HG03575 (cell line): ENCODE data around the gene SH2D5.

Experiments
- ATAC-seq: cut with Tn5 transposase; IDR thresholded peaks from one replicate; pipeline ENCODE4 v1.9.1; 2021; ENCODE audit not compliant: unreplicated experiment, insufficient number of reproducible peaks, low FRiP score; ENCODE audit errors: extremely low read depth

SH2D5 gene

GRCh38 chr1:20700636-20701215 is 31.8 kb downstream of the SH2D5 start:
- no peak for ATAC-seq

GRCh38 chr1:20699558-20699957 is 32.9 kb downstream of the SH2D5 start:
- ATAC-seq, result no peak

DNA sequence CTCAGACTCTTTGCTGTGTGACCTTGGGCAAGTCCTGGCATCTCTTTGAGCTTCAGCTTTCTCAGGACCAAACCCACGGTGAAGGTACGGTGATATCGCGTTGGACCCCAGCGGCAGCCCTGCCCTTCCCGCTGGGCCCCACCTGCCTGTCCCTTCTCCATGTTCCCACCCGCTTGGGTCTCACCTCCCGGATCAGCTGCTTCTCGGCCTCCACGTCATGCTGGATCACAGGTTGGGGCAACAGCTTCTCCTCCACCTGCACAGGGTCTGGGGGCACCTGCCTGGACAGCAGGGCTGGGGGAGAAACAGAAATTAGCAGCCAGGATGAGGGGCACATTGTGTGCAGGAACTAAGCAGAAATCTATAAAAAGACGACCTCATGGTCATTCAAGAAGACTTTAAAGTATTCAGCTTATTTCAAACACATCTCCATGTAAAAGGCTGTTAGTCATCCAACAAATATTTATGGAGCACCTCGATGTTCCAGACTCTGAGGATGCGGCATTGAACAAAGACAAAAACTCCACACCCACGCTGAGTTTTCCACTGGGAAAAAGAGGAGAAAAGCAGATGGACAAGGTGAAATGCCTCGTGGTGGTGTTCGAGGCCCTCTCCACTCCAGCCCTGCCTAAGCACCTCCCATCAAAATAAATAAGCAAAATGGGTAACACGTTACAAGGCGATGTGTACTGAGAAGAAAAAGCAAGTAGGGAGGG is 34.1 kb downstream of the SH2D5 start:
- ATAC-seq, result no peak

GRCh38 chr1:20697563-20697962 is 34.9 kb downstream of the SH2D5 start:
- no peak for ATAC-seq

GRCh38 chr1:20696397-20697333 is 35.8 kb downstream of the SH2D5 start:
- no peak for ATAC-seq

GRCh38 chr1:20695515-20695914 is 37.0 kb downstream of the SH2D5 start:
- ATAC-seq, result no peak

DNA sequence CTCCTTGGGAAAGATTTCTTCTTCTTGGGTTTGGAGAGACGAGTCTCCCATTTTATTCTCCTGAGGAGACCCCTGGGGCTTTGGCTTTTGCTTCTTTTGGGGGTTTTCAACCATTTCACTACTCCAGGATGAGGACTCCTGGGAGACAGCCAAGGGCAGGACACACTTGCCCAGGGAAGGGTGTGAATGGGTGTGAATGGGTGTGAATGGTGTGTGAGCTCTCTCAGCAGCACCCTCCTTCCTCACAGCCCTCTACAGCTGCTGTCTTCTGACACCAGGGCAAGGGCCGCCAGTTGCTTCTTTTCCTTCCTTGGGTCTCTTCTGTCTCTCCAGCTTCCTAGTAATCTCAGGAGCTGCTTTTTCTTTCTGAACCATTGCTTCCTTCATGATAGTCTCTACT is 38.9 kb downstream of the SH2D5 start:
- no peak for ATAC-seq

GRCh38 chr1:20691872-20692271 is 40.6 kb downstream of the SH2D5 start:
- no peak for ATAC-seq

- ATAC-seq, result no peak
Measured at GRCh38 chr1:20689645-20690056, 42.9 kb downstream of the SH2D5 start.

DNA sequence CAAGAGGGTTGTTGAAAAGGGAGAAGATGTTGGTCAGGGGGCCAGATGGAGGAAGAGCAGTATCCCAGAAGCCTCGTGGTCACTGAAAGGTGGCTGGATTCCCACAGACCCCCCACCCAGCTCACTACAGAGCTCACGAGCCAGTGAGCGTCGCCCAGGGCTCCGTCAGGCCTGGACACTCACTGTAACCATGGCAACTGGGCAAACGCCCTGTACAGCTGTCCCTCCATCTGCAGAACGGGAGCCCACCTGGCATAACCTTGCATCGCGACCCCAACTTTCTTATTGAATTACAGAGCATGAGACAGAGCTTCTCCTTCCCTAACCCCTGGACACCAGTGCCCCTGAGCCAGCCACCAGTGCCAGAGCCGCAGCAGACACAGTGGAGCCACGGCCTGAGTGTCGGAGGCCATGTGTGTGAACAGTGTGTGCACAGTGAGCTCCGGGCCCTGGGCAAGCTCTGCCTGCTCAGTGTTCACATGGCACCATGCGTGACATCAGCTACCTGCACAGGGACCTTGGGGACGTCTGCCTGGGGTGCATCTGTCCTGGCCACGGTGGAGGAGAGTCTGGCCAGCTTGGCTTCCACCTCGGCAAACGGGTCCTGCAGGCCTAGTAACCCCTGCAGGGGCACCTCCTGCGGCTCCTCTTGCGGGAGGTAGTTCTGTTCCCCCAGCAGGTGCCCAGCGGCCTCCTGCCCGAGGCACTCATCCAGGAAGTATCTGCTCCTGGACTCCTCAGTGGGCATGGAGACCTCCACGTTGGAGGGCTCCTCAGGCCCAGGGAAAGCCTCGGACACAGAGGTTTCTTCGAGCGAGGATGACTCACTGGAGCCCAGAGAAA is 45.4 kb downstream of the SH2D5 start:
- no peak for ATAC-seq

GRCh38 chr1:20685741-20686140 is 46.8 kb downstream of the SH2D5 start:
- no peak for ATAC-seq

DNA sequence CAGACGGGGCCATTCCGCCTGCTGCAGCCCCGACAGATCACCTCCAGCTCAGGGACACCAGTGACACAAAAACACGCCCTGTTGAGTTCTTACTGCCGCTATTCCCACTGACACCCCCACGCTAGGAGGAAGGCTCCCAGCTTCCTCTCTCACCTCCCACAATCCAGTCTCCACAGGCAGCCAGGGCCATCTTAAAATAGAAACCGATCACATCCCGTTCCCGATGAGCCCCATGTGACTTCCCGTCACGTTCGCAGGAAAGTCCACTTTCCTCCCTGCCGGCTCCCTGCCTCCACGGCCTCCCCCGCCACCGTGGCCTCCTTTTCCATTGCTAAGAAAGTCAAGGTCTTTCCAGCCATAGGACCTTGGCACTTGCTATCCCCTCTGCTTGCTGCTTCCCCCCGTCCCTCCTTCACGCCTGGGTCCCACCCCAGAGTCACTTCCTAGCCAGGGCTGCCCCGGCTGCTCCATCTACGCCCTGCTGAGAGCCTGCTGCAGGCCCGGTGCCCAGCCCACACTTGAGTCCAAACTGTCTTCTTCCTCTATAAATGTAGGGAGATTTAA is 47.3 kb downstream of the SH2D5 start:
- ATAC-seq, result no peak

DNA sequence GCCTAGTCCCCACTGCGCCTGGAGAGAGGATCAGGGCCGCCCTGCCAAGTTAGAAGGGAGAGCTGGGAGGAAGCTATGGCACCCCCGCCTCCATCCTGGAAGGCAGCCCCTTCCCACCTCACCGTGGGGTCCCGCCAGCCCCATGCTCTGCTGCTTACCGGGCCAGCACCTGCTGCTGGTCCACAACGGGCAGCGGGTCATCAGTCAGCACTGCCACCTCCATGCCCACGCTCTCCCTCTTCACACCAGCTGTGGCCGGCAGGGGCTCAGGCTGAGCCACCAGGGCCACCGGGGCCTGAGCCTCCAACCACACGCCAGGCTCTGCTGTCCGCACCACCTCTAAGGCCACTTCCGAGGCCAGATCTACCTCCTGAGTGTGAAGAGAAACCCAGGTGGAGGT is 47.9 kb downstream of the SH2D5 start:
- no peak for ATAC-seq

GRCh38 chr1:20684050-20684620 is 48.4 kb downstream of the SH2D5 start:
- ATAC-seq, result no peak

- no peak for ATAC-seq
Measured at GRCh38 chr1:20683614-20684013, 48.9 kb downstream of the SH2D5 start.

DNA sequence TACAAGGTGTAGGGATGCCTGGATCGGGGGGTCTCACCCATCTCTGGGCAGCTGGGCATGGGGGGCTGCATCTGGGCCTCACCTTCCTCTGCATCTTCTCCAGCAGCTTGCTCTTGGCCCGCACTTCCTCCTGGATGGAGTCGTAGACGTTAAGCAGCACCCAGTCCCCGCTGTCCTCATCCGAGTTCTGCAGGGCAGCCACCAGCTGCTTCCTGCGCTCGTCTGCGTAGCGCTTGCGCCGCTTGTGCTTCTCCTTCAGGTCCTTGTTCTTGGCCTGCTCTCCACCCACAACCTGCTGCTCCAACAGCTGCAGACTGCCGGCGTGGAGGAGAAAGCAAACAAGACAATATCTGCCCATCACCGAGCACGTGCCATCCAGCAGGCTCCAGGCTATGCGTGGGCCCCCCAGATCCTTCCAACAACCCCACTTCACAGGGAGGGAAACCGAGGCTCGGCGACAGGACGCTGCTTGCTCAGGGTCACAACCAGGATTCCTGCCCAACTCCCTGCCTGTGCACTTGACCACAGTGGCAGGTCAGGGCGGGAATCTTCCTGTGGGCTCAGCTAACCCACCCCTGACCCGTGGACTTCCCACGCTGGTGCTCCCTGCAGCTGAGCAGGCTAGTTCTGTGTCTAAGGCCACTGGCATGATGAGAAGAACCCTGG is 49.8 kb downstream of the SH2D5 start:
- no peak for ATAC-seq

DNA sequence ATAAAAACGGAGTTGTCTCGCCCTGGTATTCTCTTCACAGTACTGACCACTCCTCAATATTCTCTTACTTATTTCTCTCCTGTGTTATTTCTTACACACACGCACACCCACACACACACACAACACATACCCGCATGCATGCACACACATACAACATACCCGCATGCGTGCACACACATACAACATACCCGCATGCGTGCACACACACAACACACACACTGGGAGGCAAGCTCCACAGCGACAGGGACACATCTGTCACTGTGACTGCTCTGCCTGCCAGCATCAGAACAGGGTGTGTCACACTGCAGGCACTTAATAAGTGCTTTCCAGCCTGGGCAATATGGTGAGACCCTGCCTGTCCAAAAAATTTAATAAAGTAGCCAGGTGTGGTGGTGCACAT is 50.5 kb downstream of the SH2D5 start:
- no peak for ATAC-seq

DNA sequence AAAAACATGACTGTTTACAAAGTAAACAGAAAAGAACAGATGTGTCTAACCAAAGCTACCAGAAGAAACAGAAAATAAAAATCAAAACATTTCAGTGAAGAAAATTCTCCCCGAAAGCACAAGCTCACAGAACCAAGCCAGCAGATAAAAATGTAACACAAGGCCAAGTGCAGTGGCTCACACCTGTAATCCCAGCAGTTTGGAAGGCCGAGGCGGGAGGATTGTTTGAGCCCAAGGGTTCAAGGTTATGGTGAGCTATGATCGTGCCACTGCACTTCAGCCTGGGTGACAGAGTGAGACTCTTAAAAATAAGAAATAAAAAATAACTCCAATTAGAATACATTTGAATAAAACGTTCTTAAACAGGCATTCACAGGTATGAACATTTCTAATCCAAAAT is 52.2 kb downstream of the SH2D5 start:
- ATAC-seq, result no peak
